ENCODE data around the gene MAP1S. TPM values are rescaled to one million over a fixed set of nuclear protein-coding genes. Genes with fewer than 3 reads are reported as not detected.

Gene MAP1S
- total and polyA plus RNA-seq, 2 of the 13 experiments (the other 11 are each of a cell fraction or from before 2014, with no cell fraction given): 3.8 to 7.3 TPM

- Histone ChIP-seq H3K4me3 (replicated peaks in 1 of 3; ENCODE audit: insufficient read depth in 1 of 3, low read depth in 2 of 3, low read length in 3 of 3) (no peak overlapping the region), H3K27me3 (ENCODE audit: control insufficient read depth in 1 of 2, insufficient read depth in 2 of 2, low read length in 2 of 2) (no peaks in the 10 kb centered on the region), H3K27ac (ENCODE audit: extremely low read length, insufficient read depth, low read length) (no peak overlapping the region), H3K9me3 (ENCODE audit: low read length) (no peaks in the 10 kb centered on the region), H3K9ac (ENCODE audit: insufficient read depth, low read depth, low read length) (no peak overlapping the region), H4K20me1 (ENCODE audit: insufficient read depth, low read length) (peaks cover 3% of the 10 kb centered on the region), H3K79me2 (ENCODE audit: insufficient read depth, low read length) (no peaks in the 10 kb centered on the region), H2AFZ (ENCODE audit: low read length) (no peak overlapping the region), H3K36me3 (replicated peaks in 1 of 2; ENCODE audit: control insufficient read depth in 1 of 2, insufficient read depth in 2 of 2, low read length in 2 of 2) (peaks cover 11 to 30% of the 10 kb centered on the region in 2 experiments; a peak in 4 of 5 replicates), H3K4me1 (ENCODE audit: insufficient read depth, low read length) (no peaks in the 10 kb centered on the region), H3K4me2 (ENCODE audit: low read depth, low read length) (no peak overlapping the region)
- FAIRE-seq (no peak), DNase-seq (ENCODE audit: low spot score) (no peak), ATAC-seq (no peak)
- POLR2A ChIA-PET: no interaction called here
- intact Hi-C loops (cut with micrococcal nuclease; ENCODE audit: unreplicated experiment): no loop called here
- 100% methylated on average over 5 of the region's 5 CpGs for WGBS (ENCODE audit: low lambda C conversion rate)
- CTCF ChIA-PET (ENCODE audit: low intra/inter-chr PET ratio, low total read pairs): no interaction called here
- in situ Hi-C loops (cut with HindIII; ENCODE audit: extremely low pct_ligation_motif_present, low pct_unique_long_range_greater_than_20kb): no loop called here
- TF ChIP-seq CENPBD1 (CRISPR knock-in tag; IDR thresholded peaks at IDR 0.05; ENCODE audit: borderline replicate concordance, low read depth): no peak
- no peak for TF ChIP-seq CREB1 (IDR thresholded peaks at IDR 0.05)
- no peak for TF ChIP-seq CREB1 (CRISPR knock-in tag; IDR thresholded peaks at IDR 0.05)
- TF ChIP-seq ZFY (CRISPR knock-in tag; IDR thresholded peaks at IDR 0.05): no peak
- TF ChIP-seq FOXC1 (CRISPR knock-in tag; IDR thresholded peaks at IDR 0.05; ENCODE audit: borderline replicate concordance): no peak
- TF ChIP-seq ZNF230 (CRISPR knock-in tag; IDR thresholded peaks at IDR 0.05): no peak
- no peak for TF ChIP-seq ZFAT (CRISPR knock-in tag; conservative IDR thresholded peaks at IDR 0.05)
- TF ChIP-seq SNAPC5 (CRISPR knock-in tag; IDR thresholded peaks at IDR 0.05; ENCODE audit: borderline replicate concordance): no peak
- no peak for TF ChIP-seq ARNT2 (CRISPR knock-in tag; IDR thresholded peaks at IDR 0.05; ENCODE audit: low read depth)
- no TSS peak for BruUV-seq (replicated peaks)
Observed at GRCh38 chr19:17735410-17735809, 16.1 kb downstream of the MAP1S start.

GRCh38 chr19:17737690-17738153 lies 18.4 kb downstream of the MAP1S start:
- FAIRE-seq (no peak), ATAC-seq (no peak), DNase-seq (ENCODE audit: low spot score) (no peak)
- BruUV-seq (replicated peaks): no TSS peak
- ChIA-PET POLR2A (no interaction called here), CTCF (ENCODE audit: low intra/inter-chr PET ratio, low total read pairs) (no interaction called here)
- no peaks in the 10 kb centered on the region for H3K9me3 ChIP-seq (ENCODE audit: low read length)
- peaks cover 9 to 19% of the 10 kb centered on the region in 2 experiments; a peak in 4 of 5 replicates for H3K36me3 ChIP-seq (replicated peaks in 1 of 2; ENCODE audit: control insufficient read depth in 1 of 2, insufficient read depth in 2 of 2, low read length in 2 of 2)
- H3K27ac ChIP-seq (ENCODE audit: extremely low read length, insufficient read depth, low read length): no peak overlapping the region
- H3K9ac ChIP-seq (ENCODE audit: insufficient read depth, low read depth, low read length): no peak overlapping the region
- H3K4me1 ChIP-seq (ENCODE audit: insufficient read depth, low read length): no peaks in the 10 kb centered on the region
- H4K20me1 ChIP-seq (ENCODE audit: insufficient read depth, low read length): no peaks in the 10 kb centered on the region; the same call in 1 of the 2 replicates
- no peak overlapping the region for H2AFZ ChIP-seq (ENCODE audit: low read length)
- no peaks in the 10 kb centered on the region for H3K27me3 ChIP-seq (ENCODE audit: control insufficient read depth in 1 of 2, insufficient read depth in 2 of 2, low read length in 2 of 2)
- H3K4me2 ChIP-seq (ENCODE audit: low read depth, low read length): no peak overlapping the region
- in situ Hi-C loops (cut with HindIII; ENCODE audit: extremely low pct_ligation_motif_present, low pct_unique_long_range_greater_than_20kb): no loop called here
- intact Hi-C loops (cut with micrococcal nuclease; ENCODE audit: unreplicated experiment): no loop called here
- H3K4me3 ChIP-seq (replicated peaks in 1 of 3; ENCODE audit: insufficient read depth in 1 of 3, low read depth in 2 of 3, low read length in 3 of 3): no peak overlapping the region
- WGBS (ENCODE audit: low lambda C conversion rate): 89% methylated on average over 7 of the region's 7 CpGs
- H3K79me2 ChIP-seq (ENCODE audit: insufficient read depth, low read length): no peaks in the 10 kb centered on the region
- TF ChIP-seq EED (CRISPR knock-in tag; IDR thresholded peaks at IDR 0.05): no peak
- TF ChIP-seq PAXIP1 (CRISPR knock-in tag; conservative IDR thresholded peaks at IDR 0.05): no peak
- TF ChIP-seq ZNF503 (CRISPR knock-in tag; IDR thresholded peaks at IDR 0.05): no peak
- TF ChIP-seq ZZZ3 (CRISPR knock-in tag; IDR thresholded peaks at IDR 0.05; ENCODE audit: borderline replicate concordance): no peak
- TF ChIP-seq SIN3B (IDR thresholded peaks at IDR 0.05; ENCODE audit: low read length): no peak
